ENCODE measurements around the gene SEPTIN5. TPM values are rescaled to one million over a fixed set of nuclear protein-coding genes. Genes with fewer than 3 reads are reported as not detected.

The SEPTIN5 gene
- total RNA-seq, 1 donor from 2014 or later = 31.3 TPM

- ATAC-seq = no peak
These were observed 35.6 kb downstream of the SEPTIN5 start for GRCh38 chr22:19749876-19750275.

- no peak for ATAC-seq
These were observed 36.5 kb downstream of the SEPTIN5 start for GRCh38 chr22:19750507-19751490.

GRCh38 chr22:19751497-19752245, 37.4 kb downstream of the SEPTIN5 start:
- no peak for ATAC-seq

- no peak for ATAC-seq
These were observed 39.0 kb downstream of the SEPTIN5 start for GRCh38 chr22:19753090-19753842.

GRCh38 chr22:19753996-19754700, 39.8 kb downstream of the SEPTIN5 start:
- no peak for ATAC-seq

- no peak for ATAC-seq
These were observed 40.4 kb downstream of the SEPTIN5 start for GRCh38 chr22:19754701-19755144.

- no peak for ATAC-seq
These were observed 40.9 kb downstream of the SEPTIN5 start for GRCh38 chr22:19755145-19755710.

- no peak for ATAC-seq
These were observed 41.5 kb downstream of the SEPTIN5 start for GRCh38 chr22:19755722-19756287.

- ATAC-seq = peak; percentile 75
These were observed 42.2 kb downstream of the SEPTIN5 start for GRCh38 chr22:19756288-19757128.

GRCh38 chr22:19757140-19757984, 43.1 kb downstream of the SEPTIN5 start:
- ATAC-seq = no peak

- no peak for ATAC-seq
These were observed 43.9 kb downstream of the SEPTIN5 start for GRCh38 chr22:19757985-19758895.

GRCh38 chr22:19758896-19759426, 44.7 kb downstream of the SEPTIN5 start:
- ATAC-seq = no peak

- no peak for ATAC-seq
These were observed 45.2 kb downstream of the SEPTIN5 start for GRCh38 chr22:19759427-19760057.

GRCh38 chr22:19760058-19760950, 46.0 kb downstream of the SEPTIN5 start, which contains the start of gene TBX1:
Gene TBX1, plus strand, starts transcription at chr22:19760778. Its CDS starts 66 bp downstream, at chr22:19760844.
- ATAC-seq = no peak

- no peak for ATAC-seq
These were observed 46.8 kb downstream of the SEPTIN5 start for GRCh38 chr22:19760951-19761724.

All from esophagus mucosa (tissue), 1 donor.